Thyroid gland (tissue), 4 donors: Measurements from ENCODE around the gene CDH4. TPM values are rescaled to one million over a fixed set of nuclear protein-coding genes. Genes with fewer than 3 reads are reported as not detected.

Experiments used
- DNase-seq, 2 donors: peaks; one replicate each; pipeline ENCODE4 v3.0.0-alpha.2; 2019
- H3K27ac ChIP-seq, 3 donors: fragments of 200-600 bp; sonication (generic); 1 replicate in 2 of 3; 2 replicates in 1 of 3; pipeline ENCODE4 v1.5.1; 2016 to 2019; ENCODE audit warnings: mild to moderate bottlenecking in 1 of 3, moderate library complexity in 1 of 3
- H3K27me3 ChIP-seq: fragments of 200-600 bp; sonication (generic); one replicate; pipeline ENCODE4 v1.5.1; 2019
- H3K36me3 ChIP-seq, 2 donors: fragments of 200-600 bp; sonication (generic); one replicate each; pipeline ENCODE4 v1.5.1; 2016 to 2019
- H3K4me1 ChIP-seq, 2 donors: fragments of 200-600 bp; sonication (generic); one replicate each; pipeline ENCODE4 v1.5.1; 2017 to 2019
- H3K4me3 ChIP-seq, 3 donors: fragments of 200-600 bp; sonication (generic); replicated peaks in 1 of 3; 1 replicate in 2 of 3; 2 replicates in 1 of 3; pipeline ENCODE4 v1.5.1; 2016; ENCODE audit warnings: mild to moderate bottlenecking in 1 of 3
- H3K9me3 ChIP-seq: fragments of 200-600 bp; sonication (generic); one replicate; pipeline ENCODE4 v1.5.1; 2017
- POLR2A ChIP-seq, 2 donors: fragments of 450-650 bp; IDR thresholded peaks; one replicate each; pipeline ENCODE4 v1.6.1; 2017; ENCODE audit warnings: antibody characterized with exemption in 2 of 2, mild to moderate bottlenecking in 2 of 2, moderate library complexity in 1 of 2
- WGBS, 2 donors: methylation state at CpG; one replicate each; pipeline ENCODE4 v1.1.5; 2017; 5-methylcytosine and 5-hydroxymethylcytosine counted together
- intact Hi-C: fragments of 100-400 bp; cut with DNase I; formaldehyde crosslinking; loops from one replicate; pipeline ENCODE4 v1.15.1; 2023
- total RNA-seq, 4 donors: library from RNA; depleted of rRNA; stranded (reverse); fragments of >200 nt; gene quantifications; one replicate each; pipeline ENCODE4 v1.2.3, GENCODE V29; 2016
- TF ChIP-seq, protein P1 (sequence below), 6 experiments: fragments of 200-600 bp in 3 of 6; fragments of 450-650 bp in 3 of 6; sonication (generic) in 3 of 6; IDR thresholded peaks; one replicate each; pipeline ENCODE4 v1.5.1; 2016 to 2019; ENCODE audit warnings: antibody characterized with exemption in 6 of 6, mild to moderate bottlenecking in 2 of 6, inconsistent platforms in 1 of 6, moderate library complexity in 1 of 6

CDH4 gene
- total RNA-seq, 4 donors from 2014 or later, result 0.22 to 0.29 (median 0.29) TPM; not detected in 1

DNA sequence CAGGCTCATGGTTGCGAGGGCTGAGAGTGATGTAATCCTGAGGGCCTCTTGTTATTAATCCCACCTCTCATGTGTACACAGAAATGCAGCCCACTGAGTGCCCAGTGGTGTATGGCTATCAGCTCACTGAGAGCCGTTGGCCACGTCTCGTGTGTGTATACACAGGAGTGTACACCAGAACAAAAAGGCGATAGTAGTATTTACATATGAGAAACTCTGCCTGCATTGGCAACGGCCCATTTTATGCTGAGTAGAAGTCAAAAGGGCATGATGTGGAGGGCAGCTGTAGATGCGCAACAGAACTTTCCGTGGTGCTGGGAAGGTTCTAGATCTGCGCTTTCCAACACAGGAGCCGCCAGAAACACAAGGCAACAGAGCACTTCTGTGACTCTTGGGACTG is 28.9 kb upstream of the CDH4 start:
- no peak for DNase-seq
- no peaks in the 10 kb centered on the region for H3K36me3 ChIP-seq

DNA sequence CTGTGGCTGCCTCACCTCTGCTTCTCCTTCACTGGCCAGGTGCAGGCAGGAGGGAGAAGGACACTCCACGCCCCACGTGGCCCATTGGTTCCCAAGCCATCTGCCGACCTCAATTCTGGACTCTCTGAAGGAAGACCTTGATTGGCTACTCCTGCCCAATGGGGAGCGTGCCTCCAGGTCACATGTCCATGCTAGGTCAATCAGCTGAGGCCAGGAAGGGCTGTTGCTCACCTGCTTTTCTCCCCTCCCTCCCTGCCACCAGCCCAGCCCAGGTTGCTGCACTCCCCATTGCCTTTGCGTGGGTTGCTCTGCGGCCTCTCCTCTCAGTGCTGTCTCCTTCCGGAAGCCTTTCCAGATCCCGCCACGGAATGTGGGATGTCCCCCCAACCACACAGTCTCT is 21.9 kb upstream of the CDH4 start:
- H3K9me3 ChIP-seq, result no peaks in the 10 kb centered on the region
- WGBS, 2 donors, result 87 to 90% methylated on average over 9 of the region's 9 CpGs
- H3K27ac ChIP-seq, result no peak overlapping the region
- no peak for DNase-seq
- intact Hi-C loops, result no loop called here
- TF ChIP-seq, protein P1, sequence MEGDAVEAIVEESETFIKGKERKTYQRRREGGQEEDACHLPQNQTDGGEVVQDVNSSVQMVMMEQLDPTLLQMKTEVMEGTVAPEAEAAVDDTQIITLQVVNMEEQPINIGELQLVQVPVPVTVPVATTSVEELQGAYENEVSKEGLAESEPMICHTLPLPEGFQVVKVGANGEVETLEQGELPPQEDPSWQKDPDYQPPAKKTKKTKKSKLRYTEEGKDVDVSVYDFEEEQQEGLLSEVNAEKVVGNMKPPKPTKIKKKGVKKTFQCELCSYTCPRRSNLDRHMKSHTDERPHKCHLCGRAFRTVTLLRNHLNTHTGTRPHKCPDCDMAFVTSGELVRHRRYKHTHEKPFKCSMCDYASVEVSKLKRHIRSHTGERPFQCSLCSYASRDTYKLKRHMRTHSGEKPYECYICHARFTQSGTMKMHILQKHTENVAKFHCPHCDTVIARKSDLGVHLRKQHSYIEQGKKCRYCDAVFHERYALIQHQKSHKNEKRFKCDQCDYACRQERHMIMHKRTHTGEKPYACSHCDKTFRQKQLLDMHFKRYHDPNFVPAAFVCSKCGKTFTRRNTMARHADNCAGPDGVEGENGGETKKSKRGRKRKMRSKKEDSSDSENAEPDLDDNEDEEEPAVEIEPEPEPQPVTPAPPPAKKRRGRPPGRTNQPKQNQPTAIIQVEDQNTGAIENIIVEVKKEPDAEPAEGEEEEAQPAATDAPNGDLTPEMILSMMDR (IDR thresholded peaks at IDR 0.05), result no peak
- TF ChIP-seq POLR2A (IDR thresholded peaks at IDR 0.05), result no peak
- no peaks in the 10 kb centered on the region for H3K36me3 ChIP-seq
- no peaks in the 10 kb centered on the region for H3K27me3 ChIP-seq
- H3K4me3 ChIP-seq, result no peak overlapping the region
- no peaks in the 10 kb centered on the region for H3K4me1 ChIP-seq

More for the DNA sequence above, 28.9 kb upstream of the CDH4 start:
- 83% methylated on average over 10 of the region's 10 CpGs for WGBS, 2 donors
- no peaks in the 10 kb centered on the region for H3K27me3 ChIP-seq
- H3K4me1 ChIP-seq, result no peaks in the 10 kb centered on the region
- intact Hi-C loops, result loop anchor here (10.0 kb wide), 1 partner anchor 1008 kb away; no protein-coding TSS in a partner anchor
- no peak overlapping the region for H3K4me3 ChIP-seq
- no peak overlapping the region for H3K27ac ChIP-seq
- no peaks in the 10 kb centered on the region for H3K9me3 ChIP-seq
- TF ChIP-seq, protein P1 (IDR thresholded peaks at IDR 0.05), result no peak
- TF ChIP-seq POLR2A (IDR thresholded peaks at IDR 0.05), result no peak

DNA sequence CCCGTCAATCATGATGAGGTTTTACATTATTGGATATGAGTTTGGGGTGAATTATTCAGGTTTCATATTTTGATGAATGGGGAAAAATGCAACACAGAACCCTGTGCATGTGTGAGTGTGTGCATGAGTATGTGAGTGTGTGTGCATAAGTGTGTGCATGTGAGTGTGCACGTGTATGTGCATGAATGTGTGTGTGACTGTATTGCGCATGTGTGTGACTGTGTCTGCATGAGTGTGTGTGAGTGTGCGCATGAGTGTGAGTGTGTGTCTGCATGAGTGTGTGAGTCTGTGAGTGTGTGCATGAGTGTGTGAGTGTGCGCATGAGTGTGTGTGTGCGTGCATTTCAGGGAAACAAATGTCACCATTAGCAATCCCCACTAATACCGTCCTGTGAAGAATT is 18.5 kb upstream of the CDH4 start:
- intact Hi-C loops, result no loop called here
- H3K4me1 ChIP-seq, result no peaks in the 10 kb centered on the region
- no peaks in the 10 kb centered on the region for H3K9me3 ChIP-seq
- DNase-seq, result no peak
- no peaks in the 10 kb centered on the region for H3K27me3 ChIP-seq
- WGBS, 2 donors, result 93 to 94% methylated on average over 7 of the region's 7 CpGs
- no peaks in the 10 kb centered on the region for H3K36me3 ChIP-seq
- no peak overlapping the region for H3K27ac ChIP-seq
- H3K4me3 ChIP-seq, result no peak overlapping the region
- no peak for TF ChIP-seq POLR2A (IDR thresholded peaks at IDR 0.05)
- TF ChIP-seq, protein P1 (IDR thresholded peaks at IDR 0.05), result no peak

DNA sequence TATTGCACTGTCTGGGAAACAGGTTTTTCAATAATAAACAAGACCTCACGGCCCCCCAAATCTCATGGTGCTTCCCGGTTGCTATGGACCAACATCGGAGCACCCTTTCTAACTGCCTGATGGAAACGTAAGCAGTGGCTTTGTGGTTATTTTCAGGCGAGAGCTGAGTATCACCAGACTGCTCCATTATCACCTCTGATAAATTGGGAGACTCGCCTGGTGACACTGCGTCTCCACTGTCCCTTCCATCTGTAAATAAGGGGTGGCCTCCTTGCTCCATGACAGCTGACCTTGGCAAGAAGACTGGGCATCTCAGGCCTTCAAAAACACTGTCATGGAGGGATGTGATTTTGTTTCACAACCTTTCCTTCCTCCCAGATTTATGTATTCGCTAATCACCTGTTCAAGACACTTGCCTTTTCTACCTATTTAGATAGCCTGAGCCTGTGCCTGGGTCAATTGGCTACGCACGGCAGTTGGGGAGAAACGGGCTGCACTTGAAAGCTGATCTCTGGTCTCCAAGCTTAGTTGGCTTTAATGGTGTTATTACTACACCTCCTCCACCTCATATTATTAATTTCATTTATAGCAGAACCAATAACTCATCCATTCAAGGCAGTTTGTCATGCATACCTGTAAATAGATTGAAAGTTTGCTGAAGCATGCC is 17.7 kb upstream of the CDH4 start:
- no peaks in the 10 kb centered on the region for H3K36me3 ChIP-seq
- no peaks in the 10 kb centered on the region for H3K9me3 ChIP-seq
- H3K4me3 ChIP-seq, result no peak overlapping the region
- no peaks in the 10 kb centered on the region for H3K4me1 ChIP-seq
- H3K27ac ChIP-seq, result no peak overlapping the region
- no peaks in the 10 kb centered on the region for H3K27me3 ChIP-seq
- intact Hi-C loops, result no loop called here
- 78 to 81% methylated on average over 11 of the region's 11 CpGs for whole genome bisulfite sequencing, 2 donors
- TF ChIP-seq, protein P1 (IDR thresholded peaks at IDR 0.05), result no peak
- TF ChIP-seq POLR2A (IDR thresholded peaks at IDR 0.05), result no peak
- DNase-seq, result no peak

DNA sequence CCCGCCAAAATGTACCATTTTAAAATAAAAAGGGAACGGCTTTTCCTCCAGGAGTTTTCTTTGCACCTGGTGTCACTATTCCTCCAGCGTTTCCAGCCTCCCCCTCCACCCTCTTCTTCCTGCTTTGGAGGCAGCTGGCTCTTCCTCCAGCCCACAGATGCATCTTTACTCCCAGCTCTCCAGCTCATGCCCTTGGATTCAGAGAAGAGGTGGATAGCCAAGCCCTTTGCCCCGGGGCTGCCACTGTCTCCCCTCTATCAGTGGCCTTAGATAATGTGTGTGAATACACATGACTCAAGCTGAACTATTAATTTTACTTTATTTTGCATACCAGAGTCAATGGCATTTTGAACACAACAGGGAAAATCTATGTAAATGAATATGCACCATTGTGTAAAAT is 15.3 kb upstream of the CDH4 start:
- no peak for DNase-seq
- Histone ChIP-seq H3K27ac (no peak overlapping the region), H3K4me3 (no peak overlapping the region), H3K9me3 (no peaks in the 10 kb centered on the region), H3K27me3 (no peaks in the 10 kb centered on the region), H3K36me3 (no peaks in the 10 kb centered on the region), H3K4me1 (no peaks in the 10 kb centered on the region)
- TF ChIP-seq, protein P1 (IDR thresholded peaks at IDR 0.05), result no peak
- TF ChIP-seq POLR2A (IDR thresholded peaks at IDR 0.05), result no peak
- 52 to 63% methylated on average over 4 of the region's 4 CpGs for WGBS, 2 donors
- intact Hi-C loops, result no loop called here
